GM12892 (cell line): ENCODE results near the gene HSCB.

Experiments used
- POLR2A ChIP-seq: IDR thresholded peaks from 2 replicates; pipeline ENCODE4 v1.6.1; 2011; ENCODE audit warnings: low read depth, low read length, control low read depth
- POLR2AphosphoS5 ChIP-seq: IDR thresholded peaks from 2 replicates; pipeline ENCODE4 v1.6.1; 2011; ENCODE audit warnings: low read depth, low read length, control low read depth
- TAF1 ChIP-seq: IDR thresholded peaks from 2 replicates; pipeline ENCODE4 v1.6.1; 2011; ENCODE audit warnings: low read depth, mild to moderate bottlenecking, control low read depth, low read length, borderline replicate concordance

GRCh38 chr22:28716686-28717085, 25.2 kb upstream of the HSCB start:
- TF ChIP-seq TAF1 (no peak), POLR2A (no peak), POLR2AphosphoS5 (no peak)
